Heart right ventricle (tissue), 16 donors: Measurements from ENCODE around the gene PXYLP1. TPM values are rescaled to one million over a fixed set of nuclear protein-coding genes. Genes with fewer than 3 reads are reported as not detected.

ENCODE experiments used
- ATAC-seq, 8 donors: fragments of 200-7000 bp; cut with Tn5 transposase; one replicate each; pipeline ENCODE4 v1.9.1; 2020; ENCODE audit warnings: mild to moderate bottlenecking in 8 of 8, moderate library complexity in 8 of 8, moderate number of reproducible peaks in 1 of 8
- DNase-seq, 2 donors: peaks; one replicate each; pipeline ENCODE4 v3.0.0-alpha.2; 2020
- H3K27ac ChIP-seq, 10 donors: fragments of 200-600 bp; sonication (generic) in 2 of 10; one replicate each; pipeline versions ENCODE4 v1.5.0 to v1.8.0; 2020 to 2022; ENCODE audit warnings: mild to moderate bottlenecking in 3 of 10
- H3K27me3 ChIP-seq, 7 donors: fragments of 200-600 bp; one replicate each; pipeline ENCODE4 v1.8.0; 2021 to 2022; ENCODE audit warnings: mild to moderate bottlenecking in 2 of 7
- H3K36me3 ChIP-seq, 9 donors: fragments of 200-600 bp; sonication (generic) in 1 of 9; one replicate each; pipeline versions ENCODE4 v1.5.0 to v1.8.0; 2020 to 2022; ENCODE audit warnings: mild to moderate bottlenecking in 2 of 9
- H3K4me1 ChIP-seq, 9 donors: fragments of 200-600 bp; sonication (generic) in 1 of 9; one replicate each; pipeline versions ENCODE4 v1.5.0 to v1.8.0; 2020 to 2022; ENCODE audit warnings: mild to moderate bottlenecking in 4 of 9
- H3K4me3 ChIP-seq, 10 donors: fragments of 200-600 bp; sonication (generic) in 2 of 10; one replicate each; pipeline versions ENCODE4 v1.5.0 to v1.8.0; 2020 to 2022; ENCODE audit warnings: mild to moderate bottlenecking in 7 of 10, moderate library complexity in 2 of 10
- H3K9me3 ChIP-seq, 11 donors: fragments of 200-600 bp in 10 of 11; sonication (generic) in 2 of 11; one replicate each; pipeline versions ENCODE4 v1.5.0 to v1.8.0; 2013 to 2022; ENCODE audit warnings: mild to moderate bottlenecking in 2 of 11, control low read depth in 1 of 11, moderate library complexity in 1 of 11
- CTCF ChIP-seq, 9 donors: fragments of 200-600 bp; sonication (generic) in 2 of 9; IDR thresholded peaks; one replicate each; pipeline versions ENCODE4 v1.5.0 to v1.8.0; 2021 to 2022; ENCODE audit warnings: antibody characterized with exemption in 9 of 9, mild to moderate bottlenecking in 5 of 9, moderate library complexity in 1 of 9
- WGBS, 2 donors: extraction: QIAGEN DNeasy Blood & Tissue Kit; methylation state at CpG; one replicate each; pipeline ENCODE4 v1.1.7; 2013; ENCODE audit warnings: inconsistent platforms in 1 of 2; 5-methylcytosine and 5-hydroxymethylcytosine counted together
- intact Hi-C, 10 donors: fragments of 100-400 bp; cut with DNase I; formaldehyde crosslinking; loops; one replicate each; pipeline versions ENCODE4 v1.11.1 to v1.14.2; 2022
- polyA plus RNA-seq, 2 donors: library from polyadenylated mRNA; stranded (reverse); fragments of 200-250 nt; gene quantifications; one replicate each; pipeline ENCODE4 v1.2.3, GENCODE V29; 2013
- total RNA-seq, 10 donors: library from RNA; stranded (reverse); fragmentation: NEBNext Ultra II Directional in 3 of 10; extraction: Animal tissue kit (Norgen Biotek cat#: 25700) in 3 of 10; gene quantifications; one replicate each; pipeline versions ENCODE4 v1.2.1 to v1.2.4, GENCODE V29; 2021 to 2023
- donor health status: Arrhythmogenic right ventricular cardiomyopathy.
- donor health status: ischemic (EF 13 %, LVEDD 7.1; RV severe dilation, severe dysfunction).
- donor health status: healthy with polysubstance abuse.
- donor health status: DM: no; HTN: yes; CAD: no.
- donor health status: DM: no; HTN: no; CAD: no.
- donor health status: ischemic (EF 25% LVEDD 6.9; RV normal size, moderate dysfunction).
- donor health status: ischemic (EF 25% LVEDD 5.7; RV mildly dilated, moderate dysfunction).
- donor health status: healthy.
- donor health status: DM: yes; HTN: yes; CAD: no.
- donor health status: Ischemic cardiomyopathy.
- donor health status: ischemic (EF 35%, LVEDD 5.7; RV mildly dilated, moderate dysfunction).
- donor health status: nonischemic (EF 11% LVEDD 7.7; RV severe dilation, severe dysfunction).
- donor health status: DM: yes; HTN: yes; CAD: no.
- donor health status: PGD.
- donor health status: ischemic (EF 29% LVEDD 5.4; RV normal size, mild dysfunction).
- donor health status: nonischemic (EF 23%, LVEDD 6.1; RV moderate dilation, normal function).

PXYLP1 gene
- total and polyA plus RNA-seq, 12 donors = 8.7 to 33.5 (median 17.9) TPM

GRCh38 chr3:141243271-141243707 lies 11.7 kb downstream of the PXYLP1 start:
- intact Hi-C loops = no loop called here
- Histone ChIP-seq H3K36me3 (no peaks in the 10 kb centered on the region), H3K27me3 (no peaks in the 10 kb centered on the region), H3K9me3 (no peaks in the 10 kb centered on the region), H3K4me3 (peak overlapping the region in 2 of 10 donors; percentile 9), H3K27ac (peak overlapping the region in 7 of 10 donors; percentile 76 to 89 (median 86)), H3K4me1 (peaks cover 8 to 80% (median 45%) of the 10 kb centered on the region in 9 donors)
- TF ChIP-seq CTCF (IDR thresholded peaks at IDR 0.05) = no peak
- no peak for DNase-seq
- WGBS, 2 donors = 55 to 62% methylated on average over 11 of the region's 11 CpGs
- peak in 6 of 8 donors; percentile 24 to 70 (median 47) for ATAC-seq

- Histone ChIP-seq H3K4me1 (peaks cover 8 to 61% (median 27%) of the 10 kb centered on the region in 9 donors), H3K27ac (peak overlapping the region in 5 of 10 donors; percentile 37 to 71 (median 52)), H3K9me3 (no peaks in the 10 kb centered on the region), H3K4me3 (no peak overlapping the region), H3K36me3 (no peaks in the 10 kb centered on the region), H3K27me3 (no peaks in the 10 kb centered on the region)
- ATAC-seq (no peak), DNase-seq (no peak)
- no peak for TF ChIP-seq CTCF (IDR thresholded peaks at IDR 0.05)
- intact Hi-C loops = no loop called here
- 71 to 77% methylated on average over 5 of the region's 5 CpGs for WGBS, 2 donors
These were observed 14.8 kb downstream of the PXYLP1 start for GRCh38 chr3:141246224-141246957.

GRCh38 chr3:141246958-141247301 lies 15.3 kb downstream of the PXYLP1 start:
- intact Hi-C loops = no loop called here
- WGBS, 2 donors = 64 to 93% methylated on average over 2 of the region's 2 CpGs
- no peaks in the 10 kb centered on the region for H3K36me3 ChIP-seq
- ATAC-seq (no peak), DNase-seq (no peak)
- H3K4me3 ChIP-seq = no peak overlapping the region
- peaks cover 8 to 57% (median 22%) of the 10 kb centered on the region in 9 donors for H3K4me1 ChIP-seq
- H3K27ac ChIP-seq = peak overlapping the region in 3 of 10 donors; percentile 37 to 55 (median 46)
- no peak for TF ChIP-seq CTCF (IDR thresholded peaks at IDR 0.05)
- H3K27me3 ChIP-seq = no peaks in the 10 kb centered on the region
- H3K9me3 ChIP-seq = no peaks in the 10 kb centered on the region

DNA sequence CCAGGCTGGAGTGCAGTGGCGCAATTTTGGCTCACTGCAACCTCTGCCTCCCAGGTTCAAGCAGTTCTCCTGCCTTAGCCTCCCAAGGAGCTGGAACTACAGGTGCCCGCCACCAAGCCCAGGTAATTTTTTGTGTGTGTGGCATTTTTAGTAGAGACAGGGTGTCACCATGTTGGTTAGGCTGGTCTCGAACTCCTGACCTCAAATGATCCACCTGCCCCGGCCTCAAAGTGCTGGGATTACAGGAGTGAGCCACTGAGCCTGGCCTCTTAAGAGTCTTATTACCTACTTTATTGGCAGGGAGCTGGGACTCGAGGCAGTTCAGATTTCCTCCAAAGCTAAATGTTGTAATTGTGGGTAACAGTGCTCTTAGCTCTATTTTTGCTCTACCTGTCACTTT lies 16.4 kb downstream of the PXYLP1 start:
- DNase-seq = no peak
- intact Hi-C loops = no loop called here
- no peaks in the 10 kb centered on the region for H3K36me3 ChIP-seq
- WGBS, 2 donors = 93% methylated on average over 5 of the region's 5 CpGs
- H3K9me3 ChIP-seq = no peaks in the 10 kb centered on the region
- H3K27me3 ChIP-seq = no peaks in the 10 kb centered on the region
- H3K4me1 ChIP-seq = peaks cover 2 to 45% (median 12%) of the 10 kb centered on the region in 9 donors
- TF ChIP-seq CTCF (IDR thresholded peaks at IDR 0.05) = no peak
- H3K27ac ChIP-seq = no peak overlapping the region
- no peak for ATAC-seq
- no peak overlapping the region for H3K4me3 ChIP-seq
